Stimulated activated naive CD8-positive, alpha-beta T cell treated with anti-CD3 and anti-CD28 coated beads, Interleukin-15, amount 100 ng/mL, for 72 hours (primary cell): Measurements from ENCODE around the gene SUPT20HL2.
"Not testable (repeated sequence)": the region's sequence is repeated elsewhere in the genome, so short reads cannot be mapped to it uniquely, and the experiment has no call there.

Experiments
- ATAC-seq: fragments of 150-1000 bp; cut with Tn5 transposase; 2 replicates; pipeline ENCODE4 v1.10.0; 2021; ENCODE audit warnings: mild to moderate bottlenecking, moderate library complexity
- DNase-seq, 2 donors: peaks; one replicate each; pipeline ENCODE4 v3.0.0; 2021 to 2022
- H3K27ac Mint-ChIP-seq, 2 donors: one replicate each; pipeline ENCODE4 v1.8.0; 2022; ENCODE audit warnings: mild to moderate bottlenecking in 2 of 2, mixed read lengths in 2 of 2, moderate library complexity in 2 of 2
- H3K27me3 Mint-ChIP-seq: one replicate; pipeline ENCODE4 v1.8.0; 2022; ENCODE audit warnings: mixed read lengths
- H3K4me1 Mint-ChIP-seq: one replicate; pipeline ENCODE4 v1.8.0; 2022; ENCODE audit warnings: mild to moderate bottlenecking, mixed read lengths
- H3K4me3 Mint-ChIP-seq, 2 donors: one replicate each; pipeline ENCODE4 v1.8.0; 2022; ENCODE audit warnings: mild to moderate bottlenecking in 2 of 2, mixed read lengths in 2 of 2, moderate library complexity in 1 of 2
- H3K9me3 Mint-ChIP-seq, 2 donors: one replicate each; pipeline ENCODE4 v1.8.0; 2022; ENCODE audit warnings: mixed read lengths in 2 of 2

Gene SUPT20HL2

GRCh38 chrX:24314019-24314635 lies at the start of gene SUPT20HL2:
Gene SUPT20HL2, minus strand, starts transcription at chrX:24314069. Its CDS starts 754 bp downstream, at chrX:24313315.
- no peak within 1 kb of the TSS for H3K4me3 Mint-ChIP-seq
- no peaks in the 10 kb centered on the region for H3K4me1 Mint-ChIP-seq
- no peak for DNase-seq
- no peak for ATAC-seq
- H3K9me3 Mint-ChIP-seq = no peaks in the 10 kb centered on the region
- no peaks in the 10 kb centered on the region for H3K27me3 Mint-ChIP-seq
- no peak within 1 kb of the TSS for H3K27ac Mint-ChIP-seq

- not testable (repeated sequence) for H3K9me3 Mint-ChIP-seq, DNase-seq, H3K4me1 Mint-ChIP-seq
These were observed 48.3 kb upstream of the SUPT20HL2 start for GRCh38 chrX:24362089-24362745.

GRCh38 chrX:24360272-24360671 lies 46.4 kb upstream of the SUPT20HL2 start, which contains the start of gene SUPT20HL1:
Gene SUPT20HL1, plus strand, starts transcription at chrX:24360639. Its CDS starts 2,122 bp downstream, at chrX:24362761.
- Mint-ChIP-seq H3K4me1 (no peaks in the 10 kb centered on the region), H3K9me3 (no peaks in the 10 kb centered on the region), H3K27me3 (no peaks in the 10 kb centered on the region), H3K27ac (no peak within 1 kb of the TSS), H3K4me3 (no peak within 1 kb of the TSS)
- no peak for DNase-seq
- ATAC-seq = no peak

More at GRCh38 chrX:24362089-24362745, 48.3 kb upstream of the SUPT20HL2 start:
- H3K4me3 Mint-ChIP-seq, H3K27ac Mint-ChIP-seq, H3K27me3 Mint-ChIP-seq, ATAC-seq: not testable (repeated sequence)

GRCh38 chrX:24357106-24357505 lies 43.2 kb upstream of the SUPT20HL2 start:
- no peaks in the 10 kb centered on the region for H3K9me3 Mint-ChIP-seq
- DNase-seq = no peak
- no peaks in the 10 kb centered on the region for H3K4me1 Mint-ChIP-seq
- no peak overlapping the region for H3K4me3 Mint-ChIP-seq
- ATAC-seq = no peak
- no peaks in the 10 kb centered on the region for H3K27me3 Mint-ChIP-seq
- no peak overlapping the region for H3K27ac Mint-ChIP-seq

- DNase-seq = no peak
- no peaks in the 10 kb centered on the region for H3K4me1 Mint-ChIP-seq
- H3K27me3 Mint-ChIP-seq = no peaks in the 10 kb centered on the region
- no peaks in the 10 kb centered on the region for H3K9me3 Mint-ChIP-seq
- no peak for ATAC-seq
- H3K27ac Mint-ChIP-seq = no peak overlapping the region
- no peak overlapping the region for H3K4me3 Mint-ChIP-seq
These were observed 41.2 kb upstream of the SUPT20HL2 start for GRCh38 chrX:24355095-24355494.

- Mint-ChIP-seq H3K9me3 (no peaks in the 10 kb centered on the region), H3K27ac (no peak overlapping the region), H3K4me3 (no peak overlapping the region), H3K4me1 (no peaks in the 10 kb centered on the region), H3K27me3 (no peaks in the 10 kb centered on the region)
- DNase-seq = no peak
- ATAC-seq = no peak
These were observed 36.3 kb upstream of the SUPT20HL2 start for GRCh38 chrX:24350217-24350616.

GRCh38 chrX:24347881-24348280 lies 34.0 kb upstream of the SUPT20HL2 start:
- Mint-ChIP-seq H3K4me3 (no peak overlapping the region), H3K27me3 (no peaks in the 10 kb centered on the region), H3K4me1 (no peaks in the 10 kb centered on the region), H3K27ac (no peak overlapping the region), H3K9me3 (no peaks in the 10 kb centered on the region)
- DNase-seq = no peak
- no peak for ATAC-seq

- H3K4me3 Mint-ChIP-seq = peak overlapping the region; percentile 42 to 61
- peak; percentile 67 for ATAC-seq
These were observed 29.9 kb upstream of the SUPT20HL2 start for GRCh38 chrX:24343719-24344118.

GRCh38 chrX:24341795-24342194 lies 27.9 kb upstream of the SUPT20HL2 start:
- H3K27ac Mint-ChIP-seq = no peak overlapping the region
- ATAC-seq = no peak
- no peaks in the 10 kb centered on the region for H3K9me3 Mint-ChIP-seq
- H3K4me3 Mint-ChIP-seq = no peak overlapping the region
- DNase-seq = no peak
- peaks cover 6% of the 10 kb centered on the region for H3K4me1 Mint-ChIP-seq
- H3K27me3 Mint-ChIP-seq = peaks cover 10% of the 10 kb centered on the region

More at GRCh38 chrX:24343719-24344118, 29.9 kb upstream of the SUPT20HL2 start:
- H3K27ac Mint-ChIP-seq = no peak overlapping the region
- peak in 1 of 2 donors; percentile 10 for DNase-seq
- H3K27me3 Mint-ChIP-seq = peaks cover 10% of the 10 kb centered on the region
- H3K9me3 Mint-ChIP-seq = no peaks in the 10 kb centered on the region
- peaks cover 6% of the 10 kb centered on the region for H3K4me1 Mint-ChIP-seq

GRCh38 chrX:24340501-24340900 lies 26.6 kb upstream of the SUPT20HL2 start:
- DNase-seq = no peak
- Mint-ChIP-seq H3K4me1 (peaks cover 6% of the 10 kb centered on the region), H3K27ac (no peak overlapping the region), H3K9me3 (no peaks in the 10 kb centered on the region), H3K4me3 (no peak overlapping the region), H3K27me3 (peaks cover 10% of the 10 kb centered on the region)
- ATAC-seq = no peak

- Mint-ChIP-seq H3K9me3 (no peaks in the 10 kb centered on the region), H3K27me3 (peaks cover 10% of the 10 kb centered on the region), H3K27ac (no peak overlapping the region), H3K4me3 (no peak overlapping the region), H3K4me1 (peaks cover 6% of the 10 kb centered on the region)
- DNase-seq (no peak), ATAC-seq (no peak)
These were observed 26.0 kb upstream of the SUPT20HL2 start for GRCh38 chrX:24339911-24340310.

DNA sequence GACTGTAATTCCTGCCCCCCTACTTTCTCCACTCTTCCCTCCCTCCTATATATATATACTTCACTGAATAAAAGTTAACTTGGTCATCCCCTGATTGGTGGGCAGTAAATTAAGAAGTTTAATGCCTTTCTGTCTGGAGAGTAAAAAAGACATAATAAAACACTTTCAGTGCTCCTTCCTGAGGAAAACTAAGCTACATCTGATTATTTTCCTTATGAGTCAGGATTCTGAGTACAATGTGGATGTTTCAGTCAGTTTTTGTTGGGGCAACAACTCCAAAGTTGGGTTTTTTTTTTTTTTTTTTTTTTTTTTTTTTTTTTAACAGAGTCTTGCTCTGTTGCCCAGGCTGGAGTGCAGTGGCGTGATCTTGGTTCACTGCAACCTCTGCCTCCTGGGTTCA lies 22.0 kb upstream of the SUPT20HL2 start:
- H3K27ac Mint-ChIP-seq = no peak overlapping the region
- peaks cover 6% of the 10 kb centered on the region for H3K4me1 Mint-ChIP-seq
- no peak overlapping the region for H3K4me3 Mint-ChIP-seq
- peaks cover 16% of the 10 kb centered on the region for H3K27me3 Mint-ChIP-seq
- DNase-seq (no peak), ATAC-seq (no peak)
- no peaks in the 10 kb centered on the region for H3K9me3 Mint-ChIP-seq

- peaks cover 10% of the 10 kb centered on the region for H3K27me3 Mint-ChIP-seq
- peaks cover under 1% of the 10 kb centered on the region for H3K4me1 Mint-ChIP-seq
- ATAC-seq (no peak), DNase-seq (no peak)
- no peak overlapping the region for H3K27ac Mint-ChIP-seq
- H3K9me3 Mint-ChIP-seq = no peaks in the 10 kb centered on the region
- H3K4me3 Mint-ChIP-seq = no peak overlapping the region
These were observed 20.6 kb upstream of the SUPT20HL2 start for GRCh38 chrX:24334461-24334860.

DNA sequence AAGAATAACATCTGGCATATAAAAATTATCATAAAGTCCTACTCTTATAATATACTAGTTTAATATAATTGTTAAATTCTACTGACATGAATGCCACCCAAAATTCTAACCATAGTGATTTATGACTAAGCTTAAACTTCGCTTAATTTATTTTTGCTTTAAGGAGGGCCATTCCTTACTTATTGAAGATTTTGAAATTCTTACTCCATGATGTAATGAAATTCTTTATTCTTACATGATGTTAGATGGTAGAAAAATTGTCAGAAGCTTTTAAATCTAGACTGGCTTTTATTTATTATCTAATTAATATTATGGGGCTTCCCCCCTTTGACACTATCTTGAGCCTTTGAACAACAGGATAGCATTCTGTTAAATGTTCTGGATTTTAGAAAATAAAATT lies 19.5 kb upstream of the SUPT20HL2 start:
- H3K4me1 Mint-ChIP-seq = no peaks in the 10 kb centered on the region
- H3K27me3 Mint-ChIP-seq = peaks cover 10% of the 10 kb centered on the region
- DNase-seq = no peak
- no peak overlapping the region for H3K27ac Mint-ChIP-seq
- no peak for ATAC-seq
- no peak overlapping the region for H3K4me3 Mint-ChIP-seq
- no peaks in the 10 kb centered on the region for H3K9me3 Mint-ChIP-seq

DNA sequence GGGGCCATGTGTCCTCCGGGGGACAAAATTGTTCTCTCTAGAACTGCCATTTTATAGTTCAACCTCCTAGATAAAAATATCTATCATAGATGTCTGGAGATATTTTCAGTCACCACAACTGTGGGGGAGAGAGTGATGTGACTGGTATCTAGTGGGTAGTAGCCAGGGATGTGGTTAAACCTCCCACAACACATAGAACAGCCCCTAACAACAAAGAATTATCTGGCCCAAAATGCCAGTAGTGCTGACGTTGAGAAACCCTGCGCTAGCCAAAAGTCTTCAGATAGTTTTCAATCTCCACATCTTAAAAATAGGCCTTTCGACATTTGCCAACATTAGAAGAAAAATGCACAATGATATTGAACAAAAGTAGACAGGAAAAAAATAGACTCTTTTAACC lies 19.0 kb upstream of the SUPT20HL2 start:
- no peak for DNase-seq
- Mint-ChIP-seq H3K9me3 (no peaks in the 10 kb centered on the region), H3K4me1 (no peaks in the 10 kb centered on the region), H3K27ac (no peak overlapping the region), H3K4me3 (no peak overlapping the region), H3K27me3 (peaks cover 10% of the 10 kb centered on the region)
- peak; percentile 61 for ATAC-seq

DNA sequence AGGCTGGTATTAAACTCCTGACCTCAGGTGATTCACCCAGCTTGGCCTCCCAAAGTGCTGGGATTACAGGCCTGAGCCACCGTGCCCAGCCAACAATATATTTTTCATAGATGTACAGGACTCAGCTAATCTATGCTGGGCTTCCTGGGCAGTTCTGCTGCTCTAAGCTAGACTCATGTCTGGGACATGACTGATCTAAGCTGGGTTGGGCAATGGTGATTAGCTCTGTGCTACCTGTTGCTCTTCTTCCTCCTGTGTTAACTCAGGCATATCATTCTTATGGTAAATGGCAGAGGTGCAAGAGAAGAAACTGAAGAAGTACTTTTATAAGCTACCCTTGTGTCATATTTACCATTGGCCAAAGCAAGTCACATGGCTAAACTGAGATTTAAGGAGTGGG lies 11.4 kb upstream of the SUPT20HL2 start:
- H3K27me3 Mint-ChIP-seq = peaks cover 15% of the 10 kb centered on the region
- DNase-seq = no peak
- no peak overlapping the region for H3K27ac Mint-ChIP-seq
- H3K4me1 Mint-ChIP-seq = no peaks in the 10 kb centered on the region
- no peak for ATAC-seq
- H3K4me3 Mint-ChIP-seq = no peak overlapping the region
- no peaks in the 10 kb centered on the region for H3K9me3 Mint-ChIP-seq
